ENCODE measurements around the gene SORBS1. TPM values are rescaled to one million over a fixed set of nuclear protein-coding genes. Genes with fewer than 3 reads are reported as not detected.

SORBS1 gene
- total RNA-seq, 2 experiments from 2014 or later, result 1.5 to 1.8 TPM

- CTCF ChIA-PET, result no interaction called here
- Mint-ChIP-seq H3K27me3 (peaks cover 2% of the 10 kb centered on the region), H3K27ac (no peak overlapping the region), H3K4me3 (no peak overlapping the region), H3K4me1 (ENCODE audit: low read depth) (peaks cover 3% of the 10 kb centered on the region), H3K9me3 (no peaks in the 10 kb centered on the region), H3K36me3 (no peaks in the 10 kb centered on the region)
- intact Hi-C loops (cut with micrococcal nuclease), result no loop called here
- DNase-seq, result no peak
- POLR2A ChIA-PET, result no interaction called here
Measured at GRCh38 chr10:95312257-95312656, 248.9 kb downstream of the SORBS1 start.

GRCh38 chr10:95309958-95310357 lies 251.2 kb downstream of the SORBS1 start:
- CTCF ChIA-PET, result no interaction called here
- intact Hi-C loops (cut with micrococcal nuclease), result no loop called here
- no peak for DNase-seq
- no peaks in the 10 kb centered on the region for H3K9me3 Mint-ChIP-seq
- peaks cover 2% of the 10 kb centered on the region for H3K27me3 Mint-ChIP-seq
- no peaks in the 10 kb centered on the region for H3K36me3 Mint-ChIP-seq
- H3K4me3 Mint-ChIP-seq, result no peak overlapping the region
- no peak overlapping the region for H3K27ac Mint-ChIP-seq
- H3K4me1 Mint-ChIP-seq (ENCODE audit: low read depth), result peaks cover 3% of the 10 kb centered on the region
- POLR2A ChIA-PET, result no interaction called here

DNA sequence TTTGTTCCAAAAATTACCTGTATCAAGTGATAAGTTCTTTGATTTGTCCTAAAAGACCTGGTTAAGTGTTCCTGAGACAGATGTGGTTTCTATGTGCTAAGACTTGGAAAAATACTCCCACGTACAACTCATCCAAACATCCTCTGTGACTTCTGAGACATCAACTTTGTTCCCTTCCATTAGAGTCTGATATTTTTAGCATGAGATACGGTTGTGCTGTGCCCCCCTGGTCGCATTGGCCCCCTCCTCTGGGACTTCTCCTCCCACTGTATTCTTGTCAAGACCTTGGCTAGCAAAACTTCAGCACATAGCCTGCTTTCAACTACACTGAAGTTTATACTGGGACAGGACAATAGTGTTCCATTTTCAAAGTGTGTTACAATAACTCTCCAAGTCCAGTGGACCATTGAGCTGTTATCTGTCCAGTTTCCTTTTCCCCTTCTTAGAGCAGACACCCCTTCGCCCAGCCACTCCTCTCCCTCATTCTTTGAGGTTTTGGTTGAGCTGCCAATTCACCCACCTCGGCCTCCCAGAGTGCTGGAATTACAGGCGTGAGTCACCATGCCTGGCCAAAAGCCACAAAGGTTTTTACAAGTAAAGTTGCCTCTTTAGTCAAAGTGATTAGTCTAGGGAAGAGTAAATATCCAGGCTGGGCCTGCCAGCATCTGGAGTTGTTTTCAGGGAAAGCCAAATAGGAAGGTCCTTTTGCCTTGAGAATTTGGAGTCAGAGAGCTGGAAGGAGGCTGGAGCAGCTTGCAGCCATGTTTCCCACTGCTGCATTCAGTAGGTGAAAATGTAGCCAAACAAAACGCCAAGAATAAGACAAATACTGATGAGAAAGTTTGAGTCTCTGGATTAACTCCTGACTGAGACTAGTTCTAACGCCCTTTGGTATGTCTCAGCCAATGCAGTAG lies 252.5 kb downstream of the SORBS1 start:
- intact Hi-C loops (cut with micrococcal nuclease), result no loop called here
- DNase-seq, result peak; percentile 24
- POLR2A ChIA-PET, result no interaction called here
- Mint-ChIP-seq H3K9me3 (no peaks in the 10 kb centered on the region), H3K27ac (no peak overlapping the region), H3K36me3 (no peaks in the 10 kb centered on the region), H3K4me1 (ENCODE audit: low read depth) (peaks cover 3% of the 10 kb centered on the region), H3K4me3 (no peak overlapping the region), H3K27me3 (peaks cover 2% of the 10 kb centered on the region)
- CTCF ChIA-PET, result no interaction called here

DNA sequence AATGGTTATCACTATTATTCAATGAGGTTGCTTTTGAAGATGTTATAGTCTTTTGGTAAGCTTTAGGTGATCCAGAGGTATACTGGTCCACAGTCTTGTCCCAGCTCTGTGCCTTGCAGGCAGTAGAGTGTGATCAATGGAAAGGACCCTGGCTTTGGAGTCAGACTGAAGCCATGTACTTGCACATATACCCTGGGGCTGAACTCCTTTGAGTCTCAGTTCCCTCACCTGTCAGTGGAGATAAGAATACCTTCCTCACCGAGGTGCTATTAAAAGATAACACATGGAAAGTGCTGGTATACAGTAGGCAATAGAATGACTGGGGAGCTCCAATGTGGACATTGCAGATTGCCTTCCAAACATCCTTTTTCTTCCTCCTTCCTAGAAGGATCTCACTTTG lies 254.3 kb downstream of the SORBS1 start:
- no peak overlapping the region for H3K4me3 Mint-ChIP-seq
- H3K27me3 Mint-ChIP-seq, result peaks cover 2% of the 10 kb centered on the region
- H3K4me1 Mint-ChIP-seq (ENCODE audit: low read depth), result peaks cover 3% of the 10 kb centered on the region
- H3K27ac Mint-ChIP-seq, result no peak overlapping the region
- intact Hi-C loops (cut with micrococcal nuclease), result no loop called here
- no peak for DNase-seq
- H3K9me3 Mint-ChIP-seq, result no peaks in the 10 kb centered on the region
- H3K36me3 Mint-ChIP-seq, result no peaks in the 10 kb centered on the region
- ChIA-PET CTCF (no interaction called here), POLR2A (no interaction called here)

- H3K9me3 Mint-ChIP-seq, result no peaks in the 10 kb centered on the region
- no peaks in the 10 kb centered on the region for H3K36me3 Mint-ChIP-seq
- intact Hi-C loops (cut with micrococcal nuclease), result no loop called here
- ChIA-PET POLR2A (no interaction called here), CTCF (no interaction called here)
- no peak overlapping the region for H3K27ac Mint-ChIP-seq
- no peak for DNase-seq
- no peak overlapping the region for H3K4me3 Mint-ChIP-seq
- peaks cover 3% of the 10 kb centered on the region for H3K4me1 Mint-ChIP-seq (ENCODE audit: low read depth)
- peaks cover 2% of the 10 kb centered on the region for H3K27me3 Mint-ChIP-seq
Measured at GRCh38 chr10:95306318-95306650, 254.9 kb downstream of the SORBS1 start.

DNA sequence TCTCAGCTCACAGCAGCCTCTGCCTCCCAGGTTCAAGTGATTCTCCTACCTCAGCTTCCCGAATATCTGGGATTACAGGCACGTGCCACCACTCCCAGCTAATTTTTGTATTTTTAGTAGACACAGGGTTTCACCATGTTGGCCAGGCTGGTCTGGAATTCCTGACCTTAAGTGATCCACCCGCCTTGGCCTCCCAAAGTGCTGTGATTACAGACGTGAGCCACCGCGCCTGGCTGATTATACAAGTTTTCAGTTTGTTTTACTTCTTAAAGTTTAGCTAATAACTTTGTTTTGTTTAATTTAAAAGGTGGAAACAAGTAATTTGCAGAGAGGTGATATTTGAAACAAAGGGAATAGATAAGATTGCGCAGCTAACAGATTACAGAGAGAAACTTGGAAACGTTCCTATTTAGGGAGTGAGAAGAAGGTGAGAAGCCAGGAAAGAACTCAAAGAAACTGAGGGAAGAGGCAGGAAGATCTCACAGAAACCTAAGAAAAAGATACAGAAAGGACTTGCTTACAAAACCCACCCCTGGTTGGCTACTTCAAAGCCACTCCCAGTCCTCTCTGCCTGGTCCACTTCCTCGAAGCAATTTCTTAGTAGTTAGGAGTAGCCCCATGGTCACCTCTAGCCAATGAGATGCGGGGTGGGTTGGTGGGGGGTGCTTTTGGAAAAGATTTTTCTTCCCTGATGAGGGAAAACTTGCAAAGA lies 255.4 kb downstream of the SORBS1 start:
- Mint-ChIP-seq H3K36me3 (no peaks in the 10 kb centered on the region), H3K27me3 (peaks cover 2% of the 10 kb centered on the region), H3K9me3 (no peaks in the 10 kb centered on the region), H3K27ac (no peak overlapping the region), H3K4me1 (ENCODE audit: low read depth) (peaks cover 3% of the 10 kb centered on the region), H3K4me3 (no peak overlapping the region)
- ChIA-PET CTCF (interaction anchor here (0.6 kb wide), 1 partner anchor 63 kb away, joined by 3 read pairs; no protein-coding TSS in a partner anchor), POLR2A (no interaction called here)
- intact Hi-C loops (cut with micrococcal nuclease), result no loop called here
- DNase-seq, result no peak

DNA sequence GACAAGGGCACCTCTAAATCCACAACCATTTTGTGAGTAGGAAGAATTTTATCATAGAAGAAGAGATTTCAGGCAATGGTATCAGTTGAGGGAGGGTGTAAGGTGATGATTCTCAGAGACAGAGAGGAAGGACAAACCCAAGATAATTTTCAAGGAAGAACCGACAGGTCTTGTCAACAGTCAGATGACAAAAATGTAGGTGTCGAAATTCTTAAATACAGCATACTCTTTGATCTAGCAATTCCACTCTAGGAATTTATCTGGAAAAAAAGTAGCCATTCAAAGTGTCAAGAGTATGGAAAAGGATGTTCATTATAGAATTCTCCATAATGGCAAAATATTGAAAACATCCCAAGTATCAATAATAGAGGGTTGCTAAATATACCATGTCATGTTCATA lies 256.2 kb downstream of the SORBS1 start:
- CTCF ChIA-PET, result no interaction called here
- POLR2A ChIA-PET, result no interaction called here
- DNase-seq, result no peak
- H3K4me1 Mint-ChIP-seq (ENCODE audit: low read depth), result no peaks in the 10 kb centered on the region
- no peaks in the 10 kb centered on the region for H3K36me3 Mint-ChIP-seq
- no peaks in the 10 kb centered on the region for H3K9me3 Mint-ChIP-seq
- H3K27ac Mint-ChIP-seq, result no peak overlapping the region
- no peak overlapping the region for H3K4me3 Mint-ChIP-seq
- intact Hi-C loops (cut with micrococcal nuclease), result no loop called here
- peaks cover 2% of the 10 kb centered on the region for H3K27me3 Mint-ChIP-seq

GRCh38 chr10:95304463-95304862 lies 256.7 kb downstream of the SORBS1 start:
- Mint-ChIP-seq H3K27me3 (peaks cover 2% of the 10 kb centered on the region), H3K4me1 (ENCODE audit: low read depth) (no peaks in the 10 kb centered on the region)

GRCh38 chr10:95303950-95304349 lies 257.2 kb downstream of the SORBS1 start:
- H3K27me3 Mint-ChIP-seq, result peaks cover 2% of the 10 kb centered on the region
- no peak for DNase-seq
- no peaks in the 10 kb centered on the region for H3K9me3 Mint-ChIP-seq
- ChIA-PET POLR2A (no interaction called here), CTCF (no interaction called here)
- H3K27ac Mint-ChIP-seq, result no peak overlapping the region
- H3K36me3 Mint-ChIP-seq, result no peaks in the 10 kb centered on the region
- intact Hi-C loops (cut with micrococcal nuclease), result no loop called here
- no peaks in the 10 kb centered on the region for H3K4me1 Mint-ChIP-seq (ENCODE audit: low read depth)
- no peak overlapping the region for H3K4me3 Mint-ChIP-seq

More at GRCh38 chr10:95304463-95304862, 256.7 kb downstream of the SORBS1 start:
- no peaks in the 10 kb centered on the region for H3K36me3 Mint-ChIP-seq
- no peaks in the 10 kb centered on the region for H3K9me3 Mint-ChIP-seq
- no peak overlapping the region for H3K27ac Mint-ChIP-seq
- intact Hi-C loops (cut with micrococcal nuclease), result no loop called here
- no peak for DNase-seq
- ChIA-PET POLR2A (no interaction called here), CTCF (no interaction called here)
- H3K4me3 Mint-ChIP-seq, result no peak overlapping the region

- ChIA-PET CTCF (no interaction called here), POLR2A (no interaction called here)
- Mint-ChIP-seq H3K36me3 (no peaks in the 10 kb centered on the region), H3K27me3 (peaks cover 1% of the 10 kb centered on the region), H3K27ac (no peak overlapping the region), H3K4me1 (ENCODE audit: low read depth) (no peaks in the 10 kb centered on the region), H3K9me3 (no peaks in the 10 kb centered on the region), H3K4me3 (no peak overlapping the region)
- no peak for DNase-seq
- intact Hi-C loops (cut with micrococcal nuclease), result no loop called here
Measured at GRCh38 chr10:95303535-95303934, 257.6 kb downstream of the SORBS1 start.

DNA sequence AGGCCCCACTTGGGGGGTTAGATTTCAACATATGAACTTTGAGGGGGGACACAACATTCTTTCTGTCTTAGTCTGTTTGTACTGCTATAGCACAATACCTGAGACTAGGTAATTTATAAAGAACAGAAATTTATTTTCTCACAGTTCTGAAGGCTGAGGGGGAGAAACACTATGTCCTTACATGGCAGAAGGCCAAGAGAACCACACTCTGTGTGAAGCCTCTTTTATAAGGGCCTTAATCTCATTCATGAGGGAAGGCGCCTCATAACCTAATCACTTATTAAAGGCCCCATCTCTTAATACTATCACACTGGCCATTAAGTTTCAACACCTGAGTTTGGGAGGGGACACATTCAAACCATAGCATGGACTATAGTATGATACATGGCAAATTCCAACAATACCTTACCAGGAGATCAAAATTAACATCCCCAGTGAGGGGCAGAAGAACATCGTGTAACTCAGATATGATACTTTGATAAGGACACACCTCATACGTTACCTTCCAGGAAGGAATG lies 261.1 kb downstream of the SORBS1 start:
- Mint-ChIP-seq H3K27me3 (peaks cover 4% of the 10 kb centered on the region), H3K27ac (no peak overlapping the region), H3K36me3 (no peaks in the 10 kb centered on the region), H3K4me1 (ENCODE audit: low read depth) (peaks cover 6% of the 10 kb centered on the region), H3K4me3 (no peak overlapping the region), H3K9me3 (no peaks in the 10 kb centered on the region)
- ChIA-PET CTCF (interaction anchor here (1.1 kb wide), 1 partner anchor 54 kb away, joined by 3 read pairs; no protein-coding TSS in a partner anchor), POLR2A (no interaction called here)
- DNase-seq, result no peak
- intact Hi-C loops (cut with micrococcal nuclease), result no loop called here

DNA sequence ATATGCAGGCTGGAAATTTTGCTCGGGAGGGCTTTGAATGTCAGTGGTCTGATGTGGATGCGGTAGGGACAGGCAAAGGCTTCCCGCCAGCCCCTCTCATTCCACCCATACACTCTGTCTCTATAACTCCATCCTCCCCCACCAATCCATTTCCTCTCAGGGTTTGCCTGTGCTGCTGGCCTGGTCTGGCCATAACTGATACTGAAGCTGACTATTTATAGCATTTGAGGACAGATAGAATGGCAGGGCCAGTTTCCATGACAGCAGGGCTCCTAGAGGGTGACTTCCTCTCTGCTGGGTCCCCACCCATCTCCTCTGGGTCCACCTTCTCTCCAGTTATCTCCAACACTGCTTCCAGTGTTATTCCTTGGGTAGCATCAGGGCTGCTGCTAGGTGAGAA lies 263.8 kb downstream of the SORBS1 start:
- POLR2A ChIA-PET, result no interaction called here
- intact Hi-C loops (cut with micrococcal nuclease), result no loop called here
- Mint-ChIP-seq H3K4me1 (ENCODE audit: low read depth) (peaks cover 7% of the 10 kb centered on the region), H3K4me3 (no peak overlapping the region), H3K9me3 (no peaks in the 10 kb centered on the region), H3K27ac (no peak overlapping the region), H3K27me3 (peaks cover 15% of the 10 kb centered on the region), H3K36me3 (no peaks in the 10 kb centered on the region)
- DNase-seq, result no peak
- CTCF ChIA-PET, result no interaction called here

GRCh38 chr10:95296764-95297163 lies 264.4 kb downstream of the SORBS1 start:
- H3K4me3 Mint-ChIP-seq, result no peak overlapping the region
- no peaks in the 10 kb centered on the region for H3K36me3 Mint-ChIP-seq
- no peak for DNase-seq
- no peak overlapping the region for H3K27ac Mint-ChIP-seq
- intact Hi-C loops (cut with micrococcal nuclease), result no loop called here
- peaks cover 7% of the 10 kb centered on the region for H3K4me1 Mint-ChIP-seq (ENCODE audit: low read depth)
- CTCF ChIA-PET, result no interaction called here
- POLR2A ChIA-PET, result no interaction called here
- H3K9me3 Mint-ChIP-seq, result no peaks in the 10 kb centered on the region
- peaks cover 19% of the 10 kb centered on the region for H3K27me3 Mint-ChIP-seq
